Liver (tissue), 3 donors: ENCODE measurements around the gene ANXA6.

Source experiments
- CTCF ChIP-seq: fragments of 150-350 bp; IDR thresholded peaks from 2 replicates; pipeline ENCODE4 v1.5.1; 2017; ENCODE audit warnings: improper control_type of control experiment, low read depth, low read length; ENCODE audit not compliant: missing input control
- EGR1 ChIP-seq, 2 donors: IDR thresholded peaks; 2 replicates each; pipeline ENCODE4 v1.6.1; 2016 to 2018; ENCODE audit warnings: antibody characterized with exemption in 2 of 2, low read depth in 2 of 2
- GABPA ChIP-seq, 2 donors: IDR thresholded peaks in 1 of 2; conservative IDR thresholded peaks in 1 of 2; 2 replicates each; pipeline ENCODE4 v1.6.1; 2016; ENCODE audit warnings: antibody characterized with exemption in 2 of 2, mild to moderate bottlenecking in 1 of 2, moderate library complexity in 1 of 2
- JUND ChIP-seq, 2 donors: IDR thresholded peaks; 2 replicates each; pipeline ENCODE4 v1.6.1; 2016; ENCODE audit warnings: antibody characterized with exemption in 2 of 2
- NR2F2 ChIP-seq: IDR thresholded peaks from 2 replicates; pipeline ENCODE4 v1.6.1; 2016; ENCODE audit warnings: antibody characterized with exemption
- RAD21 ChIP-seq, 2 donors: IDR thresholded peaks; 2 replicates each; pipeline ENCODE4 v1.6.1; 2016; ENCODE audit warnings: antibody characterized with exemption in 2 of 2, mild to moderate bottlenecking in 2 of 2
- SP1 ChIP-seq: IDR thresholded peaks from 2 replicates; pipeline ENCODE4 v1.6.1; 2018; ENCODE audit warnings: antibody characterized with exemption, mild to moderate bottlenecking
- YY1 ChIP-seq: IDR thresholded peaks from 2 replicates; pipeline ENCODE4 v1.6.1; 2016; ENCODE audit warnings: antibody characterized with exemption, mild to moderate bottlenecking
- TF ChIP-seq, protein P1 (sequence below): IDR thresholded peaks from 2 replicates; pipeline ENCODE4 v1.6.1; 2016; ENCODE audit warnings: antibody characterized with exemption
- TF ChIP-seq, protein P2 (sequence below): IDR thresholded peaks from 2 replicates; pipeline ENCODE4 v1.6.1; 2016; ENCODE audit warnings: antibody characterized with exemption, mild to moderate bottlenecking
- TF ChIP-seq, protein P3 (sequence below): IDR thresholded peaks from 2 replicates; pipeline ENCODE4 v1.6.1; 2016; ENCODE audit warnings: antibody characterized with exemption
- TF ChIP-seq, protein P4 (sequence below): IDR thresholded peaks from 2 replicates; pipeline ENCODE4 v1.6.1; 2016; ENCODE audit warnings: antibody characterized with exemption
- donor health status: healthy.
- donor health status: healthy.

GRCh38 chr5:151100681-151101080 is 56.9 kb downstream of the ANXA6 start:
- TF ChIP-seq, protein P1, sequence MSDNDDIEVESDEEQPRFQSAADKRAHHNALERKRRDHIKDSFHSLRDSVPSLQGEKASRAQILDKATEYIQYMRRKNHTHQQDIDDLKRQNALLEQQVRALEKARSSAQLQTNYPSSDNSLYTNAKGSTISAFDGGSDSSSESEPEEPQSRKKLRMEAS, result no peak
- TF ChIP-seq JUND (IDR thresholded peaks at IDR 0.05) (no peak), CTCF (no peak), NR2F2 (no peak), RAD21 (IDR thresholded peaks at IDR 0.05) (no peak), SP1 (no peak), EGR1 (IDR thresholded peaks at IDR 0.05; ENCODE audit: low read depth in 2 of 2) (no peak), GABPA (IDR thresholded peaks at IDR 0.05 in 1 of 2, conservative IDR thresholded peaks at IDR 0.05 in 1 of 2) (no peak), YY1 (no peak)
- TF ChIP-seq, protein P2, sequence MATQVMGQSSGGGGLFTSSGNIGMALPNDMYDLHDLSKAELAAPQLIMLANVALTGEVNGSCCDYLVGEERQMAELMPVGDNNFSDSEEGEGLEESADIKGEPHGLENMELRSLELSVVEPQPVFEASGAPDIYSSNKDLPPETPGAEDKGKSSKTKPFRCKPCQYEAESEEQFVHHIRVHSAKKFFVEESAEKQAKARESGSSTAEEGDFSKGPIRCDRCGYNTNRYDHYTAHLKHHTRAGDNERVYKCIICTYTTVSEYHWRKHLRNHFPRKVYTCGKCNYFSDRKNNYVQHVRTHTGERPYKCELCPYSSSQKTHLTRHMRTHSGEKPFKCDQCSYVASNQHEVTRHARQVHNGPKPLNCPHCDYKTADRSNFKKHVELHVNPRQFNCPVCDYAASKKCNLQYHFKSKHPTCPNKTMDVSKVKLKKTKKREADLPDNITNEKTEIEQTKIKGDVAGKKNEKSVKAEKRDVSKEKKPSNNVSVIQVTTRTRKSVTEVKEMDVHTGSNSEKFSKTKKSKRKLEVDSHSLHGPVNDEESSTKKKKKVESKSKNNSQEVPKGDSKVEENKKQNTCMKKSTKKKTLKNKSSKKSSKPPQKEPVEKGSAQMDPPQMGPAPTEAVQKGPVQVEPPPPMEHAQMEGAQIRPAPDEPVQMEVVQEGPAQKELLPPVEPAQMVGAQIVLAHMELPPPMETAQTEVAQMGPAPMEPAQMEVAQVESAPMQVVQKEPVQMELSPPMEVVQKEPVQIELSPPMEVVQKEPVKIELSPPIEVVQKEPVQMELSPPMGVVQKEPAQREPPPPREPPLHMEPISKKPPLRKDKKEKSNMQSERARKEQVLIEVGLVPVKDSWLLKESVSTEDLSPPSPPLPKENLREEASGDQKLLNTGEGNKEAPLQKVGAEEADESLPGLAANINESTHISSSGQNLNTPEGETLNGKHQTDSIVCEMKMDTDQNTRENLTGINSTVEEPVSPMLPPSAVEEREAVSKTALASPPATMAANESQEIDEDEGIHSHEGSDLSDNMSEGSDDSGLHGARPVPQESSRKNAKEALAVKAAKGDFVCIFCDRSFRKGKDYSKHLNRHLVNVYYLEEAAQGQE, result no peak
- TF ChIP-seq, protein P3, sequence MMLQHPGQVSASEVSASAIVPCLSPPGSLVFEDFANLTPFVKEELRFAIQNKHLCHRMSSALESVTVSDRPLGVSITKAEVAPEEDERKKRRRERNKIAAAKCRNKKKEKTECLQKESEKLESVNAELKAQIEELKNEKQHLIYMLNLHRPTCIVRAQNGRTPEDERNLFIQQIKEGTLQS, result no peak
- TF ChIP-seq, protein P4, sequence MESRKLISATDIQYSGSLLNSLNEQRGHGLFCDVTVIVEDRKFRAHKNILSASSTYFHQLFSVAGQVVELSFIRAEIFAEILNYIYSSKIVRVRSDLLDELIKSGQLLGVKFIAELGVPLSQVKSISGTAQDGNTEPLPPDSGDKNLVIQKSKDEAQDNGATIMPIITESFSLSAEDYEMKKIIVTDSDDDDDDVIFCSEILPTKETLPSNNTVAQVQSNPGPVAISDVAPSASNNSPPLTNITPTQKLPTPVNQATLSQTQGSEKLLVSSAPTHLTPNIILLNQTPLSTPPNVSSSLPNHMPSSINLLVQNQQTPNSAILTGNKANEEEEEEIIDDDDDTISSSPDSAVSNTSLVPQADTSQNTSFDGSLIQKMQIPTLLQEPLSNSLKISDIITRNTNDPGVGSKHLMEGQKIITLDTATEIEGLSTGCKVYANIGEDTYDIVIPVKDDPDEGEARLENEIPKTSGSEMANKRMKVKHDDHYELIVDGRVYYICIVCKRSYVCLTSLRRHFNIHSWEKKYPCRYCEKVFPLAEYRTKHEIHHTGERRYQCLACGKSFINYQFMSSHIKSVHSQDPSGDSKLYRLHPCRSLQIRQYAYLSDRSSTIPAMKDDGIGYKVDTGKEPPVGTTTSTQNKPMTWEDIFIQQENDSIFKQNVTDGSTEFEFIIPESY, result no peak
